ENCODE results near the gene TFB1M. TPM values are rescaled to one million over a fixed set of nuclear protein-coding genes. Genes with fewer than 3 reads are reported as not detected.
"Not testable (repeated sequence)": the region's sequence is repeated elsewhere in the genome, so short reads cannot be mapped to it uniquely, and the experiment has no call there.

Gene TFB1M
- total RNA-seq: 10 to 100 TPM in 5 of 7 donors, 1 to 10 TPM in 2; 6.7 to 18.5 (median 14.6) TPM
- 10 to 100 TPM in 1 of 2 donors, 1 to 10 TPM in 1; 9.6 to 16.0 TPM for polyA plus RNA-seq
- long read RNA-seq, donor 1, transcript TFB1M-201 (7 exons, 1,424 nt): major isoform, 23 of 58 reads
- long read RNA-seq, donor 1, partial matches to known transcripts: 22 of 58 reads
- long read RNA-seq, donor 1, other reads (novel, unspliced or antisense): 13 of 58 reads
- long read RNA-seq, donor 2, transcript TFB1M-201 (7 exons, 1,424 nt): major isoform, 10 of 10 reads
- long read RNA-seq, donor 2, partial matches to known transcripts: 0 of 10 reads
- long read RNA-seq, donor 2, other reads (novel, unspliced or antisense): 0 of 10 reads
- long read RNA-seq, donor 3, transcript TFB1M-201 (7 exons, 1,424 nt): major isoform, 8 of 13 reads
- long read RNA-seq, donor 3, partial matches to known transcripts: 2 of 13 reads
- long read RNA-seq, donor 3, other reads (novel, unspliced or antisense): 3 of 13 reads

DNA sequence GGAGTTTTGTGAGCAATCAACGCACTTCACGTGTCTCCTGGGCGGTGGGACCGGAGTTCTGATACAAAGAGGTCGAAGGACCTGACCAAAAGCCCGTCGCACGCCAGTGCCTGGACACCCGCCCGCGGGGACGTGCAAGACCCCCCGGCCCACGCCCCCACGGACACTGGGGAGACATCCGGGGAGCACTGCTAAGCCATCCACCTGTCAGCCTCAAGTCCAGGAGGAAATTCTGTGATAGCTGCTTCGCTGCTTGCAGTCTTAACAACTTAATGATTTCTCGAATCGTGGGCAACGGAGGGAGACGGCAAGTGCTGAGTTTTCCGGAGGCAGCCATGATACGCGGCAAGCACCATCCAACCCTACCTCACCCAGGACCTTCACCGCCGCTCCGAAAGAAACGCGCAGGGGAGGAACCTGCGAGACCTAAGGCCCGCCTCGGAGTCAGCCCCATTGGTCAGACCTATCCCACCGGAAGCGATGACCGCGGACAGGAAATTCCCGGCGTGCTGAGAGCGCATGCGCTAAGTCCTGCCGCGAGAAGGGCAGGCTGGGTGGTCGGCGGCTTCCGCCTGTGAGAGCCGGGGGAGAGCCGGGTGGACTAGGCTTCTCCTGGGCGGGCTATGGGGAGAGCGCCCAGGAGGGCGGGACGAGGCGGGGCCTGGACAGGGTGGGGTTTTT is at the start of gene TFB1M:
TFB1M (minus strand) TSS at position 393 of the 681 bp plus-strand sequence; CDS start at position 337, 56 bp downstream.
- DNase-seq: peak; percentile 97 to 99 (median 98)
- H3K27ac ChIP-seq: peak within 1 kb of the TSS in 1 of 2 donors; percentile 68
- H3K4me3 ChIP-seq: peak within 1 kb of the TSS; percentile 82
- intact Hi-C loops (cut with DNase I): no loop called here
- no peaks in the 10 kb centered on the region for H3K9me3 ChIP-seq
- H3K4me1 ChIP-seq (ENCODE audit: insufficient read depth): no peaks in the 10 kb centered on the region
- 0 to 1% (median 1%) methylated on average over 44 to 52 of the region's 52 CpGs for WGBS, 3 donors
- H3K36me3 ChIP-seq: no peaks in the 10 kb centered on the region
- H3K27me3 ChIP-seq: no peaks in the 10 kb centered on the region
- peak; percentile 70 for TF ChIP-seq POLR2A (IDR thresholded peaks at IDR 0.05)
- TF ChIP-seq, protein P1, sequence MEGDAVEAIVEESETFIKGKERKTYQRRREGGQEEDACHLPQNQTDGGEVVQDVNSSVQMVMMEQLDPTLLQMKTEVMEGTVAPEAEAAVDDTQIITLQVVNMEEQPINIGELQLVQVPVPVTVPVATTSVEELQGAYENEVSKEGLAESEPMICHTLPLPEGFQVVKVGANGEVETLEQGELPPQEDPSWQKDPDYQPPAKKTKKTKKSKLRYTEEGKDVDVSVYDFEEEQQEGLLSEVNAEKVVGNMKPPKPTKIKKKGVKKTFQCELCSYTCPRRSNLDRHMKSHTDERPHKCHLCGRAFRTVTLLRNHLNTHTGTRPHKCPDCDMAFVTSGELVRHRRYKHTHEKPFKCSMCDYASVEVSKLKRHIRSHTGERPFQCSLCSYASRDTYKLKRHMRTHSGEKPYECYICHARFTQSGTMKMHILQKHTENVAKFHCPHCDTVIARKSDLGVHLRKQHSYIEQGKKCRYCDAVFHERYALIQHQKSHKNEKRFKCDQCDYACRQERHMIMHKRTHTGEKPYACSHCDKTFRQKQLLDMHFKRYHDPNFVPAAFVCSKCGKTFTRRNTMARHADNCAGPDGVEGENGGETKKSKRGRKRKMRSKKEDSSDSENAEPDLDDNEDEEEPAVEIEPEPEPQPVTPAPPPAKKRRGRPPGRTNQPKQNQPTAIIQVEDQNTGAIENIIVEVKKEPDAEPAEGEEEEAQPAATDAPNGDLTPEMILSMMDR (IDR thresholded peaks at IDR 0.05): no peak
- TF ChIP-seq EP300 (IDR thresholded peaks at IDR 0.05): no peak

DNA sequence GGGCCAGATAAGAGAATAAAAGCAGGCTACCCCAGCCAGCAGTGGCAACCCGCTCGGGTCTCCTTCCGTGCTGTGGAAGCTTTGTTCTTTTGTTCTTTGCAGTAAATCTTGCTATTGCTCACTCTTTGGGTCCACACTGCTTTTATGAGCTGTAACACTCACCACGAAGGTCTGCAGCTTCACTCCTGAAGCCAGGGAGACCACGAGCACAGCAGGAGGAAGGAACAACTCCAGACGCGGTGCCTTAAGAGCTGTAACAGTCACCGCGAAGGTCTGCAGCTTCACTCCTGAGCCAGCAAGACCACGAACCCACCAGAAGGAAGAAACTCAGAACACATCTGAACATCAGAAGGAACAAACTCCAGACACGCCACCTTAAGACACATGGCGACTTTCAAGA is 49.7 kb upstream of the TFB1M start:
- H3K9me3 ChIP-seq; H3K4me3 ChIP-seq; H3K27ac ChIP-seq; DNase-seq; H3K36me3 ChIP-seq; H3K4me1 ChIP-seq (ENCODE audit: insufficient read depth); H3K27me3 ChIP-seq; intact Hi-C loops (cut with DNase I): not testable (repeated sequence)
- WGBS, 3 donors: 85 to 88% (median 87%) methylated on average over 12 of the region's 12 CpGs

GRCh38 chr6:155362968-155363632 is 48.8 kb upstream of the TFB1M start:
- WGBS, 3 donors: 93 to 95% (median 95%) methylated on average over 35 to 38 of the region's 39 CpGs
- H3K27me3 ChIP-seq; intact Hi-C loops (cut with DNase I); H3K9me3 ChIP-seq; H3K27ac ChIP-seq; H3K4me3 ChIP-seq; DNase-seq; H3K4me1 ChIP-seq (ENCODE audit: insufficient read depth); H3K36me3 ChIP-seq: not testable (repeated sequence)

DNA sequence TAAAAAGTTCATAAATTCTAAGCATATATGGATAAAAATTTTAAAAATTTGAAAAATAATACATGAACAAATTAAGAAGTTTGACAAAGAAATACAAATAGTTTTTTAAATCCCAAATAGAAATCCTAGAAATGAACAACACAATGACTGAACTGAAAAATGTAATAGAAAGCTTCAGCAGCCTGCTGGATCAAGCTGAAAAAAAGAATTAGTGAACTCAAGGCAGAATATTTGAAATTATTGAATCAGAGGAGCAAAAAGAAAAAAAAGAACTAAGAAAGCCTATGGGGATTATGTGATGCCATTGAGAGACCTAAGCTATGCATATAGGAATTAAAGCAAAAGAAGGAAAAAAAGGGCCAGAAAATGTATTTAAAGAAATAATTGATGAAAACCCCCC is 39.9 kb upstream of the TFB1M start:
- Histone ChIP-seq H3K4me3 (no peak overlapping the region), H3K27me3 (no peaks in the 10 kb centered on the region), H3K9me3 (no peaks in the 10 kb centered on the region), H3K36me3 (no peaks in the 10 kb centered on the region), H3K27ac (no peak overlapping the region), H3K4me1 (ENCODE audit: insufficient read depth) (no peaks in the 10 kb centered on the region)
- no peak for TF ChIP-seq EP300 (IDR thresholded peaks at IDR 0.05)
- TF ChIP-seq, protein P1 (IDR thresholded peaks at IDR 0.05): no peak
- TF ChIP-seq POLR2A (IDR thresholded peaks at IDR 0.05): no peak
- intact Hi-C loops (cut with DNase I): no loop called here
- DNase-seq: no peak

GRCh38 chr6:155352811-155353210 is 38.5 kb upstream of the TFB1M start:
- intact Hi-C loops (cut with DNase I): no loop called here
- H3K27me3 ChIP-seq: no peaks in the 10 kb centered on the region
- H3K9me3 ChIP-seq: no peaks in the 10 kb centered on the region
- no peak overlapping the region for H3K4me3 ChIP-seq
- no peak for DNase-seq
- no peaks in the 10 kb centered on the region for H3K4me1 ChIP-seq (ENCODE audit: insufficient read depth)
- no peak for TF ChIP-seq POLR2A (IDR thresholded peaks at IDR 0.05)
- TF ChIP-seq EP300 (IDR thresholded peaks at IDR 0.05): no peak
- TF ChIP-seq, protein P1 (IDR thresholded peaks at IDR 0.05): no peak
- no peaks in the 10 kb centered on the region for H3K36me3 ChIP-seq
- no peak overlapping the region for H3K27ac ChIP-seq

All from ovary (tissue), 10 donors.